ENCODE data around the gene ROGDI. TPM values are rescaled to one million over a fixed set of nuclear protein-coding genes. Genes with fewer than 3 reads are reported as not detected.

ROGDI gene
- total and polyA plus RNA-seq, 4 donors = 14.0 to 28.1 (median 17.4) TPM

- Histone ChIP-seq H3K27ac (ENCODE audit: low read depth in 1 of 2, low read length in 2 of 2) (no peak overlapping the region), H3K4me1 (ENCODE audit: control insufficient read depth in 4 of 4, insufficient read depth in 4 of 4, low read length in 3 of 4) (no peaks in the 10 kb centered on the region), H3K9ac (ENCODE audit: low read depth in 1 of 2, low read length in 2 of 2) (no peak overlapping the region), H3K4me3 (ENCODE audit: low read depth in 1 of 3, low read length in 3 of 3) (no peak overlapping the region), H3K27me3 (ENCODE audit: control insufficient read depth in 4 of 4, insufficient read depth in 4 of 4, low read length in 3 of 4) (no peaks in the 10 kb centered on the region), H3K36me3 (ENCODE audit: control insufficient read depth in 4 of 4, insufficient read depth in 3 of 4, low read depth in 1 of 4, low read length in 3 of 4) (no peaks in the 10 kb centered on the region), H3K9me3 (ENCODE audit: control insufficient read depth in 4 of 4, low read length in 3 of 4) (no peaks in the 10 kb centered on the region)
- WGBS = 93% methylated on average over 2 of the region's 2 CpGs
- no peak for DNase-seq (ENCODE audit: low spot score)
- TF ChIP-seq YY1 (IDR thresholded peaks at IDR 0.05) = no peak
- no peak for TF ChIP-seq ATF3 (IDR thresholded peaks at IDR 0.05)
- no peak for TF ChIP-seq RAD21 (IDR thresholded peaks at IDR 0.05)
- TF ChIP-seq RXRA (IDR thresholded peaks at IDR 0.05) = no peak
- TF ChIP-seq NR2F2 (IDR thresholded peaks at IDR 0.05) = no peak
- no peak for TF ChIP-seq SP1 (IDR thresholded peaks at IDR 0.05)
- TF ChIP-seq REST (IDR thresholded peaks at IDR 0.05) = no peak
- no peak for TF ChIP-seq FOXA2 (IDR thresholded peaks at IDR 0.05)
- no peak for TF ChIP-seq HNF4A (conservative IDR thresholded peaks at IDR 0.05)
- no peak for TF ChIP-seq TAF1 (conservative IDR thresholded peaks at IDR 0.05)
- no peak for TF ChIP-seq EGR1 (IDR thresholded peaks at IDR 0.05; ENCODE audit: low read depth in 2 of 2)
- TF ChIP-seq MAX (IDR thresholded peaks at IDR 0.05) = no peak
- no peak for TF ChIP-seq GABPA (IDR thresholded peaks at IDR 0.05 in 1 of 2, conservative IDR thresholded peaks at IDR 0.05 in 1 of 2)
- no peak for TF ChIP-seq JUND (IDR thresholded peaks at IDR 0.05)
Measured at GRCh38 chr16:4776141-4776705, 26.2 kb downstream of the ROGDI start.

GRCh38 chr16:4775005-4775404 is 27.4 kb downstream of the ROGDI start:
- 93% methylated on average over 13 of the region's 13 CpGs for WGBS
- H3K4me1 ChIP-seq (ENCODE audit: control insufficient read depth in 4 of 4, insufficient read depth in 4 of 4, low read length in 3 of 4) = no peaks in the 10 kb centered on the region
- H3K36me3 ChIP-seq (ENCODE audit: control insufficient read depth in 4 of 4, insufficient read depth in 3 of 4, low read depth in 1 of 4, low read length in 3 of 4) = no peaks in the 10 kb centered on the region
- H3K27ac ChIP-seq (ENCODE audit: low read depth in 1 of 2, low read length in 2 of 2) = no peak overlapping the region
- no peak for DNase-seq (ENCODE audit: low spot score)
- H3K9me3 ChIP-seq (ENCODE audit: control insufficient read depth in 4 of 4, low read length in 3 of 4) = no peaks in the 10 kb centered on the region
- no peak for TF ChIP-seq EGR1 (IDR thresholded peaks at IDR 0.05; ENCODE audit: low read depth in 2 of 2)
- TF ChIP-seq FOXA1 (IDR thresholded peaks at IDR 0.05) = no peak
- no peak for TF ChIP-seq RXRA (IDR thresholded peaks at IDR 0.05)
- no peak for TF ChIP-seq SP1 (IDR thresholded peaks at IDR 0.05)
- TF ChIP-seq CTCF (IDR thresholded peaks at IDR 0.05; ENCODE audit: low read depth, low read length, missing input control) = no peak
- TF ChIP-seq TAF1 (conservative IDR thresholded peaks at IDR 0.05) = no peak
- H3K4me3 ChIP-seq (ENCODE audit: low read depth in 1 of 3, low read length in 3 of 3) = no peak overlapping the region
- no peaks in the 10 kb centered on the region for H3K27me3 ChIP-seq (ENCODE audit: control insufficient read depth in 4 of 4, insufficient read depth in 4 of 4, low read length in 3 of 4)
- H3K9ac ChIP-seq (ENCODE audit: low read depth in 1 of 2, low read length in 2 of 2) = no peak overlapping the region

All from liver (tissue), 9 donors.